Fibroblast of lung (primary cell): ENCODE data around the gene SPOCK3. TPM values are rescaled to one million over a fixed set of nuclear protein-coding genes. Genes with fewer than 3 reads are reported as not detected.
"Not testable (repeated sequence)": the region's sequence is repeated elsewhere in the genome, so short reads cannot be mapped to it uniquely, and the experiment has no call there.

ENCODE experiments used
- DNase-seq, 2 donors: peaks; one replicate each; pipeline versions ENCODE4 v3.0.0 to v3.0.0-alpha.2; 2010; ENCODE audit warnings: low read depth in 2 of 2
- H2AFZ ChIP-seq: 2 replicates; pipeline ENCODE4 v1.5.1; 2012; ENCODE audit warnings: low read length, control low read depth, inconsistent platforms
- H3K27ac ChIP-seq: 2 replicates; pipeline ENCODE4 v1.5.1; 2011; ENCODE audit warnings: low read length, control low read depth; ENCODE audit not compliant: insufficient read depth
- H3K27me3 ChIP-seq: 2 replicates; pipeline ENCODE4 v1.5.1; 2011; ENCODE audit warnings: mild to moderate bottlenecking, low read length; ENCODE audit not compliant: control insufficient read depth, insufficient read depth
- H3K36me3 ChIP-seq: 2 replicates; pipeline ENCODE4 v1.5.1; 2011; ENCODE audit warnings: low read length; ENCODE audit not compliant: control insufficient read depth, insufficient read depth
- H3K4me1 ChIP-seq: 2 replicates; pipeline ENCODE4 v1.5.1; 2011; ENCODE audit warnings: low read length; ENCODE audit not compliant: control insufficient read depth, insufficient read depth; ENCODE audit errors: extremely low read depth
- H3K4me2 ChIP-seq: 2 replicates; pipeline ENCODE4 v1.5.1; 2011; ENCODE audit warnings: low read length, control low read depth; ENCODE audit not compliant: insufficient read depth; ENCODE audit errors: extremely low read depth
- H3K4me3 ChIP-seq, 4 experiments: fragments of 200-600 bp in 1 of 4; sonication (generic) in 1 of 4; replicated peaks in 1 of 4; 2 replicates each; pipeline ENCODE4 v1.5.1; 2011 to 2016; ENCODE audit warnings: low read length in 4 of 4, low read depth in 3 of 4, mild to moderate bottlenecking in 3 of 4, control low read depth in 2 of 4, inconsistent platforms in 1 of 4, mixed read lengths in 1 of 4; ENCODE audit not compliant: insufficient read depth in 1 of 4; ENCODE audit errors: control extremely low read depth in 1 of 4
- H3K79me2 ChIP-seq: 2 replicates; pipeline ENCODE4 v1.5.1; 2012; ENCODE audit warnings: mild to moderate bottlenecking, low read length, inconsistent platforms; ENCODE audit not compliant: control insufficient read depth, insufficient read depth
- H3K9ac ChIP-seq: 2 replicates; pipeline ENCODE4 v1.5.1; 2011; ENCODE audit warnings: mild to moderate bottlenecking, low read length, control low read depth; ENCODE audit not compliant: insufficient read depth
- H3K9me3 ChIP-seq: 2 replicates; pipeline ENCODE4 v1.5.1; 2012; ENCODE audit warnings: low read depth, low read length; ENCODE audit not compliant: control insufficient read depth, insufficient read depth
- H4K20me1 ChIP-seq: 2 replicates; pipeline ENCODE4 v1.5.1; 2011; ENCODE audit warnings: low read length; ENCODE audit not compliant: control insufficient read depth, insufficient read depth; ENCODE audit errors: extremely low read depth
- EZH2 ChIP-seq: IDR thresholded peaks from 2 replicates; pipeline ENCODE4 v1.5.1; 2012; ENCODE audit warnings: low read length, control low read depth, mild to moderate bottlenecking; ENCODE audit errors: missing control alignments
- polyA plus RNA-seq, 2 donors: library from polyadenylated mRNA; depleted of rRNA in 1 of 2; stranded (reverse) in 1 of 2; unstranded in 1 of 2; fragments of >200 nt; gene quantifications; 2 replicates each; pipeline ENCODE4 v1.2.1, GENCODE V29; 2011 to 2012; ENCODE audit warnings: missing spikeins in 1 of 2
- total RNA-seq: library from RNA; depleted of rRNA; stranded (reverse); fragments of >200 nt; gene quantifications from 2 replicates; pipeline ENCODE4 v1.2.1, GENCODE V29; 2014
- TF ChIP-seq, protein P1 (sequence below), 2 donors: IDR thresholded peaks in 1 of 2; conservative IDR thresholded peaks in 1 of 2; 1 replicate in 1 of 2; 2 replicates in 1 of 2; pipeline ENCODE4 v1.5.1; 2011 to 2012; ENCODE audit warnings: low read length in 2 of 2, control low read depth in 1 of 2, inconsistent platforms in 1 of 2, low read depth in 1 of 2, mild to moderate bottlenecking in 1 of 2

The SPOCK3 gene
- total and polyA plus RNA-seq, 2 donors (not counting 1 experiment from before 2014, with no cell fraction given) = under 0.01 to 0.08 TPM

DNA sequence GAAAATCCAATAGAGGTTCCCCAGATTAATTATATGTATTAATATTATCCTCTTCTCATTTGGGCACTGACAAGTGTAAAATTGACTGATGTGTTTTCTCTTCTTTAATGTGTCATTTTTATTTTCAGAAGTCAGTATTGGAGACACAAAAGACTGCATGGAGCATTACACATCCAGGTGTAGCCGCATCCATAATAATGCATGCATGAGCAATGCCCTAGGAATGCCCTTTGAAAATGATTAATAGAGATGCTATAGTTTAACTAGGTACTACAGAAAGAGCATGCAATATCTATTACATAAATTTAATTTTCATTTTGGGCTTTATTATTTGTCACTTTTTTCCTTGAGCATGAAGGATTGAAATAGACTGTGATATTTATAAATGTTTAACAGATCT is 509.9 kb downstream of the SPOCK3 start:
- no peak overlapping the region for H3K4me3 ChIP-seq
- no peak overlapping the region for H3K27ac ChIP-seq
- H3K9me3 ChIP-seq = no peaks in the 10 kb centered on the region
- H3K36me3 ChIP-seq = no peaks in the 10 kb centered on the region
- no peak for DNase-seq
- no peaks in the 10 kb centered on the region for H3K4me1 ChIP-seq
- H3K9ac ChIP-seq = no peak overlapping the region
- no peaks in the 10 kb centered on the region for H3K79me2 ChIP-seq
- no peaks in the 10 kb centered on the region for H4K20me1 ChIP-seq
- H3K4me2 ChIP-seq = no peak overlapping the region
- H2AFZ ChIP-seq = no peak overlapping the region
- H3K27me3 ChIP-seq = no peaks in the 10 kb centered on the region
- no peak for TF ChIP-seq EZH2

DNA sequence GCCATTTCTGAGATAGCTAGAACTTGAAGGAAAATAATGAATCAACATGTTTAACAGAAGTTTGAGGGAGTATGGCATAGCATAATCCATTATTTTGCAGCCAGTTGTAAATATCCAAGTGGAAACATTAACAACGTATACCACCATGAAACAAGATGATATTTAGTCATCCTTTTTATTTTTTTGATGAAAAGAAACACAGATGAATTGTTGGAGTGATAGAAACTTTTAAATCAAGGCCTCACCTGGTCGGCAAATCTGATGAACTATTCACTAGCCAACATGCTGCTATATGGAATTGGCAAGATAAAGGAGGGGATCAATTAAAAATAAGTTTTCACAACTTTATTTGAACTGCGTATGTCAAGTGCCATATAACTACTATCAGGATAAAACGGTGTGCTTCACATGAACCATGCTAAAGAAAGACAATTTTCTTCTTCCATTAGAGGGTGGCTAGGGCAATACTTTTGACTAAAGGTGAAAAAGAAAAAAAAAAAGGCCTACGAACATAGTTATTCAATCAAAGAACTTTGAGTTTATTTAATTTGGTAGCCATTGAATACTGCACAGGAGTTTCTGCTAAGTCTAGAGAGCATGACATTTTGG is 510.7 kb downstream of the SPOCK3 start:
- TF ChIP-seq, protein P1, sequence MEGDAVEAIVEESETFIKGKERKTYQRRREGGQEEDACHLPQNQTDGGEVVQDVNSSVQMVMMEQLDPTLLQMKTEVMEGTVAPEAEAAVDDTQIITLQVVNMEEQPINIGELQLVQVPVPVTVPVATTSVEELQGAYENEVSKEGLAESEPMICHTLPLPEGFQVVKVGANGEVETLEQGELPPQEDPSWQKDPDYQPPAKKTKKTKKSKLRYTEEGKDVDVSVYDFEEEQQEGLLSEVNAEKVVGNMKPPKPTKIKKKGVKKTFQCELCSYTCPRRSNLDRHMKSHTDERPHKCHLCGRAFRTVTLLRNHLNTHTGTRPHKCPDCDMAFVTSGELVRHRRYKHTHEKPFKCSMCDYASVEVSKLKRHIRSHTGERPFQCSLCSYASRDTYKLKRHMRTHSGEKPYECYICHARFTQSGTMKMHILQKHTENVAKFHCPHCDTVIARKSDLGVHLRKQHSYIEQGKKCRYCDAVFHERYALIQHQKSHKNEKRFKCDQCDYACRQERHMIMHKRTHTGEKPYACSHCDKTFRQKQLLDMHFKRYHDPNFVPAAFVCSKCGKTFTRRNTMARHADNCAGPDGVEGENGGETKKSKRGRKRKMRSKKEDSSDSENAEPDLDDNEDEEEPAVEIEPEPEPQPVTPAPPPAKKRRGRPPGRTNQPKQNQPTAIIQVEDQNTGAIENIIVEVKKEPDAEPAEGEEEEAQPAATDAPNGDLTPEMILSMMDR (conservative IDR thresholded peaks at IDR 0.05 in 1 of 2, IDR thresholded peaks at IDR 0.05 in 1 of 2; ENCODE audit: low read depth in 1 of 2, low read length in 2 of 2) = no peak
- TF ChIP-seq EZH2 = no peak
- H4K20me1 ChIP-seq = no peaks in the 10 kb centered on the region

DNA sequence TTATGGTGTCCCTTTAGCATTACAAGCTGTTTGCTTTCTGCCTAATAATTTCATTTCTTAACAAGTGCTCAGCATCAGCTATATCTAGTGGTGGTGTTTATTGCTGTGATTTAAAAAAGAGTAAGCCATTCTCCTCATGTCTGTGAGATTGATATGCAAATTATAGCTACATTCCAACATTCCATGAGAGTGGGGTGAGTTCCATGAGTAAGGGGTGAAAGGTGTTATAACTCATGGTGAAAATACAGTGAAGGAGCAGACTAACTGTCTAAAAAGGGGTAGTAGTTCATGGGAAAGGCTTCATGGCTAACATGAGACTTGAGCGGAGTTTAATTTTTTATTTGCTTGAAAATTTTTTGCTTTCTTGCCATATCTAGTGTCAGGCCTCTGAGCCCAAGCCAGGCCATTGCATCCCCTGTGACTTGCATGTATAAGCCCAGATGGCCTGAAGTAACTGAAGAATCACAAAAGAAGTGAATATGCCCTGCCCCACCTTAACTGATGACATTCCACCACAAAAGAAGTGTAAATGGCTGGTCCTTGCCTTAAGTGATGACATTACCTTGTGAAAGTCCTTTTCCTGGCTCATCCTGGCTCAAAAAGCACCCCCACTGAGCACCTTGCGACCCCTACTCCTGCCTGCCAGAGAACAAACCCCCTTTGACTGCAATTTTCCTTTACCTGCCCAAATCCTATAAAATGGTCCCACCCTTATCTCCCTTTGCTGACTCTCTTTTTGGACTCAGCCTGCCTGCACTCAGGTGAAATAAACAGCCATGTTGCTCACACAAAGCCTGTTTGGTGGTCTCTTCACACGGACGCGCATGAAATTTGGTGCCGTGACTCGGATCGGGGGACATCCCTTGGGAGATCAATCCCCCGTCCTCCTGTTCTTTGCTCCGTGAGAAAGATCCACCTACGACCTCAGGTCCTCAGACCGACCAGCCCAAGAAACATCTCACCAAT is 518.3 kb downstream of the SPOCK3 start:
- H3K27ac ChIP-seq, H3K36me3 ChIP-seq, H2AFZ ChIP-seq, H3K27me3 ChIP-seq, H3K4me2 ChIP-seq, H3K9me3 ChIP-seq, H3K9ac ChIP-seq, DNase-seq, H3K4me3 ChIP-seq, H4K20me1 ChIP-seq, H3K4me1 ChIP-seq, H3K79me2 ChIP-seq: not testable (repeated sequence)

More for the DNA sequence above, 510.7 kb downstream of the SPOCK3 start:
- DNase-seq = no peak
- Histone ChIP-seq H3K9me3 (no peaks in the 10 kb centered on the region), H3K27me3 (no peaks in the 10 kb centered on the region), H3K79me2 (no peaks in the 10 kb centered on the region), H2AFZ (no peak overlapping the region), H3K27ac (no peak overlapping the region), H3K9ac (no peak overlapping the region), H3K4me2 (no peak overlapping the region), H3K36me3 (no peaks in the 10 kb centered on the region), H3K4me3 (no peak overlapping the region), H3K4me1 (no peaks in the 10 kb centered on the region)
